Fibroblast of pulmonary artery (primary cell): ENCODE measurements around the gene CASZ1.

Experiments used
- DNase-seq: peaks from one replicate; pipeline ENCODE4 v3.0.0-alpha.2; 2010; ENCODE audit warnings: low read depth
- H3K4me3 ChIP-seq: replicated peaks from 2 replicates; pipeline ENCODE4 v1.5.1; 2011; ENCODE audit warnings: low read depth, mild to moderate bottlenecking, control low read depth, low read length, moderate library complexity
- TF ChIP-seq, protein P1 (sequence below): IDR thresholded peaks from 2 replicates; pipeline ENCODE4 v1.5.1; 2011; ENCODE audit warnings: mild to moderate bottlenecking, control low read depth, low read length, inconsistent platforms; ENCODE audit errors: missing control alignments

The CASZ1 gene

DNA sequence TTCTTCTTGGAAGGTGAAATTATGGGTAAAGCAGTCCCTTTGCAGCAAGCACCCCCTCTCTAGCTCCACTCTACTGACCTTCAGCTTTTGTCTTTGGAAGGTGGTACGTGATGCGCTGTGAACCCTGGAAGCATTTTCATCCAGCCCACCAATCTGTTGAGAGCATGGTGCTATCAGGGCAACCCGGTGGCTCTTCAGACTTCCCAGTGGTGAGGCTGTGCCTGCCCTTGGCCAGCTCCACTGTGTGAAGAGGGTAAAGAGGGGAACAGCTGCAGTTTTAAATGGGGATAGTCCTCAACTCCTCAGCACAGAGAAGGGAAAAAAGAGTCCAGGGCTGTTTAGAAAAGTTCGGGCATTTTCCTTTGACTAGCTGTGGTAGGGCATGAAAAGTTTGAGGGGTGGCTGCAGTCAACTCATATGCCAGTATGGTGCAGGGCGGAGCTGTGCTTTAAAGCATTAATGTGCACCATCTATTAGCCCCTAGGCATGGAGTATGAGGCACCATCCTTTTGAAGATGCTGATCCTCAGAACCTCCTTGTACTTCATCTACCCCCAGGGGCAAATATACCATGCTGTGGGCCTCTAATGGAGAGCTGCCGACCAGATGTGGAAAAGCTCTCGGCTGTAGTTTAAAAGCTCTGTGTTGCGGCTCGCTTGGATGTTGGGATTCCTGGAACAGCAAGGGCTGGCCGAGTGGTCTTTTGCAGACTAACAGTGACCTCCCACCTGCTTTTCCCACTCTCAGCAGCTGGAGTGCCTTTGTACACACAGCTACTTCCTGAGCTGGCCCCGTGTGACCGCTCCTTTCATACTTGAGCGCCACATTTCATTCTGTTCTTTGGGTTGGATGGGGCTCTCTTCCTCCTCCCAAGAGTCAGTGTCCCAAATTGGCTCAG, 198.7 kb downstream of the CASZ1 start:
- TF ChIP-seq, protein P1, sequence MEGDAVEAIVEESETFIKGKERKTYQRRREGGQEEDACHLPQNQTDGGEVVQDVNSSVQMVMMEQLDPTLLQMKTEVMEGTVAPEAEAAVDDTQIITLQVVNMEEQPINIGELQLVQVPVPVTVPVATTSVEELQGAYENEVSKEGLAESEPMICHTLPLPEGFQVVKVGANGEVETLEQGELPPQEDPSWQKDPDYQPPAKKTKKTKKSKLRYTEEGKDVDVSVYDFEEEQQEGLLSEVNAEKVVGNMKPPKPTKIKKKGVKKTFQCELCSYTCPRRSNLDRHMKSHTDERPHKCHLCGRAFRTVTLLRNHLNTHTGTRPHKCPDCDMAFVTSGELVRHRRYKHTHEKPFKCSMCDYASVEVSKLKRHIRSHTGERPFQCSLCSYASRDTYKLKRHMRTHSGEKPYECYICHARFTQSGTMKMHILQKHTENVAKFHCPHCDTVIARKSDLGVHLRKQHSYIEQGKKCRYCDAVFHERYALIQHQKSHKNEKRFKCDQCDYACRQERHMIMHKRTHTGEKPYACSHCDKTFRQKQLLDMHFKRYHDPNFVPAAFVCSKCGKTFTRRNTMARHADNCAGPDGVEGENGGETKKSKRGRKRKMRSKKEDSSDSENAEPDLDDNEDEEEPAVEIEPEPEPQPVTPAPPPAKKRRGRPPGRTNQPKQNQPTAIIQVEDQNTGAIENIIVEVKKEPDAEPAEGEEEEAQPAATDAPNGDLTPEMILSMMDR, result no peak

DNA sequence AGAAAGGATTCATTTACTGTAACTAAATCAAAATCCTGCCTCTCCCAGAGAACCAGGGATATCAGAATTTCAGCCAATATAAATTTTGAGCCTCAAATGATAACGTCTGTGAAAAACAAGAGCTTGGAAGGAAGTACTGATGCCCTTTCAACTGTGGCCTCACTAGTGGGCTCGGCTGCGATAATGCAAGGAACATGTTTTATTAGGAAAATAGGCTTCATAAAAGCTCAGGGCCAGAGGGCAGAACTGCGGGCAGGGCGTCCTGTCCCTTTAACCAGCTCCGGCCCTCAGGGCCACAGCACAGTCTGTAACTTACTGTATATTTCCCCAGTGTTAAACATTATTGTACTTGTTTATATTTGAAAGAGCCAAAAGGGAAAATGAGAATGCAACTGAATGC, 199.7 kb downstream of the CASZ1 start:
- TF ChIP-seq, protein P1, result no peak
- no peak overlapping the region for H3K4me3 ChIP-seq
- DNase-seq, result no peak

More for the DNA sequence above, 198.7 kb downstream of the CASZ1 start:
- no peak for DNase-seq
- no peak overlapping the region for H3K4me3 ChIP-seq

DNA sequence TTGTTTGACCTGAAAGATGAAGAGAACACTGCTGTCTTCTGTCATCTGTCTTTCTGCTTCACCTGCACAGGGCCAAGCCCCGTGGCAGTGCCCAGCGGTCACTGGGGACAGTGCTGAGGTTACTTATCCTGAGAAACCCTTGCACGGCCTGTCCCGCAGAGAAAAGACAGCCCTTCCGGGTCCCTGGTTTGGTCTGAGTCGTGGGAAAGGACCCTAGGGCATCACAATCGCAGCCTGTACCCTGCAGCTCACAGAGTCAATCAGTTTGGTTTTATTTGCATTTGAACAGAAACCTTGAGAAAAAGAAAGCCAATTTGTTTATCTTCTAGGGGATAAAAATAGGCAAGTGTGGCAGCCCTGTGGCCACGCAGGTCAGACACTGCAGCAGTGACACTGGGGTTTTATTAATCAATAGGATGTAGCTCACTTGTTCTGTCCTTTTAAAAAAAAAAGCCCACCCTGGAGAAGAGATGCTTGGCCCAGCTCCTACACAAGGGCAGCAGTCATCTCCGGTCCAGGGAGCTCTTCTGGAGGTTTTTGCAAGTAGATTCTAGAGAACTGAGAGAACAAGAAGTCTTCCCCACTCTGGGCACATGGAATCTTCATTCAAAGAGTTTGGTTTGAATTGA, 201.7 kb downstream of the CASZ1 start:
- no peak overlapping the region for H3K4me3 ChIP-seq
- no peak for DNase-seq
- TF ChIP-seq, protein P1, result no peak

DNA sequence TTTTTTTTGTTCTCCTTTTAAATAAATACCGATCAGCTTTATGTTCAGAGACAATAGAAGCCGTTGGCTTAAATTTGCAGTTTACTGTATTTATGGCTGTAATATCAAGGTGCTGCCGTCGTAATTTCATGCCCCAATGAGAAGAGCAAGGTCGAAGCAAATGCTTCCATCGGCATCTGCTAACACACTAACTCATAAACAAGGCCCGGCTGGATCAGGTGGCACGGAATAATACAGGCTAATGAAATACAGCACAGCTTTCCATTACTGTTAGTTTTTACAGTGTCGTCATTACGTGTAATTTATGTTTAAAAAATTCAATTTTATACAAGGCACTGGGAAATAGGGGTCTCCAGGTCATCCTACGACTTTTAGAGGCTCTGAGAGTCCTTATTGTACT, 202.7 kb downstream of the CASZ1 start:
- no peak for DNase-seq
- TF ChIP-seq, protein P1, result no peak
- no peak overlapping the region for H3K4me3 ChIP-seq

DNA sequence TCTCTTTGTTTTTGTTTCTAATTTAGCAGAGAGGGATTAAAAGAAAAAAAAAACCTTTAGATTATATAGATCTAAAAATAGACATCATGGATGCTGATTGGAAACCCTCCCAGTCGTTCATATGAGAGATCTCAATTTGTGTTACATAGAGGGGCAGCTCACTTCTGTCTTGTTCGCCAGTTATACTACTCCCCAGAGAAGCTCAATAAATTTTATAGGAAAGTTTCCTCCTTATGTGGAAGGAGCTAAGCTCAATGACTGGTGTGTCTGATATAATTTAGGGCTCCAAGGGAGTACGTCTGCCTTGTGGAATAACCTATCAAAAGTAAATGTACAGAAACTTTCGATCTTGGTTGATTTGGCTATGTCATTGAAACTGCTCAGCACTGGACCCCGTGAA, 204.1 kb downstream of the CASZ1 start:
- no peak overlapping the region for H3K4me3 ChIP-seq
- TF ChIP-seq, protein P1, result no peak
- DNase-seq, result no peak

DNA sequence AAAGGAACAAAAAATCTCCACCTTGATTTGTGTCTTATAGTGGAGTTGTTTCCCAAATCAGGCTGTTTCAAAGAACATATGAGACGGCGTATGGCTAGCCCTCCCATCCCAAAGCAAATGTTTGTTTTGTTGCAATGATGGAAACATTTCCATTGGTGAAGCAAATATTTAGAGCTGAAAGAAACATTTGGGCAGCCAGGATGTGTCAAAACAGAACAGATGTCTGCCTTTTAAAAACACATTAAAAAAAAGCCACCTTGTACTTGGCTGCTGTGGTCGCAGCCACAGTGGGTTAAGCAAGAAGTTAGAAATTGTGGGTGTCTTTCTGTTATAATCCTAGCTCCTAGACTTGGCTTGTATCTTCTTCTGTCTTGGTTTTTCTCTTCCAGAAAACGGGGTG, 205.4 kb downstream of the CASZ1 start:
- TF ChIP-seq, protein P1, result no peak
- DNase-seq, result no peak
- no peak overlapping the region for H3K4me3 ChIP-seq

DNA sequence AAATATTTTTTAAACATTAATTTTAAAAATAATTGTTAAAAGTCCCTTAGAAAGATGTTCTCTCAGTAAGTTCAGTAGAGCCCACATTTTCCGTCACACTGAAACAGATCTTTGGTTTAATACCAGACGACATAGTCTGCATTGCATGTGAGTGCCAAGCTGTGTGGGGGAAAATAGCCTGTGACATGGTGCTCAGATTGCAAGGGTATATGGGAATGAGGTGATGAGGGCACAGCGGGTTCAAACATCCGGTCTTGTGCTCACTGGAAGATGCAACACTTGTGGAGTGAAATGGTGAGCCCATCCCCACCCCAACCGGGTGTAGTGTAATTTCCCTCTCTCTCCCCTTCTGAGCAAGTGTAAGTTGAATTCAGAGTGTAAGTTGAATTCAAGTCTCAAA, 207.4 kb downstream of the CASZ1 start:
- TF ChIP-seq, protein P1, result no peak
- DNase-seq, result no peak
- H3K4me3 ChIP-seq, result no peak overlapping the region
